RCC 7860 (cell line): Measurements from ENCODE around the gene ETV7.
"Not testable (repeated sequence)": the region's sequence is repeated elsewhere in the genome, so short reads cannot be mapped to it uniquely, and the experiment has no call there.

Source experiments
- DNase-seq: peaks from one replicate; pipeline ENCODE4 v3.0.0-alpha.2; 2015; ENCODE audit warnings: low spot score
- FAIRE-seq: peaks from 2 replicates; lab custom pipeline; 2012; peaks lifted over from hg19 to GRCh38; lab: Jason Lieb, UNC

ETV7 gene

DNA sequence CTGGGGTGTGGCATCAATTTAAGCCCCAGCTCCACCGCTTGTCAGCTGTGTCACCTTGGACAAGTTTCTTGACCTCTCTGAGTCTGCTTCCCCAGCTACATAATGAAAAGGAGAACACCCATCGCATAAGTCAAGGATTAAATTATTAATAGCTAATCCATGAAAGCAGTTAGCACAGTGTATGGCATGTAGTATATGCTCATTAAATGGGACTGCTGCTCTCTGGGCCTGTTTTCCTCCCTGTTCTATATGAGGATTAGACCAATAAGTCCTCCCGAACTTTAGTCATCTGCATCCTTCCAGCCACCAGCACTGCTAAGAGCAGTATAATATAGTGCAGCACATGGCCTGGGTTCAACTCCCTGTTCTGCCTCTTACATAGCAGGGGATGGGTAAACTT, 19.7 kb downstream of the ETV7 start:
- FAIRE-seq, result no peak
- no peak for DNase-seq

DNA sequence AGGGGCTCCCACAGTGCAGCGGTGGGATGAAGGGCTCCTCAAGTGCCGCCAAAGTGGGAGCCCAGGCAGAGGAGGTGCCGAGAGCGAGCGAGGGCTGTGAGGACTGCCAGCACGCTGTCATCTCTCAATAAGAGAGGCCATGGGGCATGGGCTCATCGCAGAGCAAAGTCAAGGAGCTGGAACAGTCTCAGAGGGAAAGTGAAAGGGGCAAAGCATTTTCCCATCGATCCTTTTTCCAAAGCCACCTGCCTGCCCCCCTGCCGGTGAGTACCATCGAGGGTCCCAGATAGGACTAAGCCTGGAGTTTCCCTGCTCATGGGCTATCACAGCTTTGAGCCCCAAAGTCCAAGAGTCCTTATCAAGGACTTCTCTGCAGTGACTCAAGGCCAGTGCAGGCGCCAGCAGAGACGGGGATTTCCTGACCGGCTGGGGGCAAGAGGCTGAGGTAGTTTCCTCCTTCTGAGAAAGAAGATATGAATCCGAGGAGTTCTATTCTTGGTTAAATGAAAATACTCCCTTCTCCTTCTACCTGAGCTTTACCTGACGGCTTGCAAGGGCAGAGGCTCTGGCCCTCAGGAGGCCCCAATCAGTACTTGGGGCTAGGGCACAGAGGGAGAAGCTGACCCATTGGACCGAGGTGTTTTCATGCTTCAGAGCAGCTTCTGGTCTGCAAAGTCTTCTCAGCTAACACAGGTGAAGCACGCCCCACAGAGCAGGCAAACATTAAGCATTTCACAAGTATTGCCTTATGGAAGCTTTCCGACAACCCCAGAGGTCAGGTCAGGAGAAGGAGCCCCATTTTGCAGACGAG, 22.6 kb downstream of the ETV7 start:
- peak; percentile 58 for DNase-seq
- FAIRE-seq, result no peak

DNA sequence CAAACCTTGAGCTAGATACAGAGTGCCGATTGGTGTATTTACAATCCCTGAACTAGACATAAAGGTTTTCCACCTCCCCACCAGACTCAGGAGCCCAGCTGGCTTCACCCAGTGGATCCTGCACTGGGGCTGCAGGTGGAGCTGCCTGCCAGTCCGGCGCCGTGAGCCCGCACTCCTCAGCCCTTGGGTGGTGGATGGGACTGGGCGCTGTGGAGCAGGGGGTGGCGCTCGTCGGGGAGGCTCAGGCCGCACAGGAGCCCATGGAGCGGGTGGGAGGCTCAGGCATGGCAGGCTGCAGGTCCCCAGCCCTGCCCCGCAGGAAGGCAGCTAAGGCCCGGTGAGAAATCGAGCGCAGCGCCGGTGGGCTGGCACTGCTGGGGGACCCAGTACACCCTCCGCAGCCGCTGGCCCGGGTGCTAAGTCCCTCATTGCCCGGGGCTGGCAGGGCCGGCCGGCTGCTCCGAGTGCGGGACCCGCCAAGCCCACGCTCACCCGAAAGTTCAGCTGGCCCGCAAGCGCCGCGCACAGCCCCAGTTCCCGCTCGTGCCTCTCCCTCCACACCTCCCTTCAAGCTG, 23.3 kb downstream of the ETV7 start:
- DNase-seq, FAIRE-seq: not testable (repeated sequence)

DNA sequence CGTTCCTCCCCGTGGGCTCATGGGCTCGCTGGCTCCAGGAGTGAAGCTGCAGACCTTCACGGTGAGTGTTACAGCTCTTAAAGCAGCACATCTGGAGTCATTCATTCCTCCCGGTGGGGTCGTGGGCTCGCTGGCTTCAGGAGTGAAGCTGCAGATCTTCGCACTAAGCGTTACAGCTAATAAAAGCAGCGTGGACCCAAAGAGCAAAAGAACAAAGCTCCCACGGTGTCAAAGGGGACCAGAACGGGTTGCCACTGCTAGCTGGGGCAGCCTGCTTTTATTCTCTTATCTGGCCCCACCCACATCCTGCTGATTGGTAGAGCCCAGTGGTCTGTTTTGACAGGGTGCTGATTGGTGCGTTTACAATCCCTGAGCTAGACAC, 24.1 kb downstream of the ETV7 start:
- not testable (repeated sequence) for FAIRE-seq, DNase-seq

DNA sequence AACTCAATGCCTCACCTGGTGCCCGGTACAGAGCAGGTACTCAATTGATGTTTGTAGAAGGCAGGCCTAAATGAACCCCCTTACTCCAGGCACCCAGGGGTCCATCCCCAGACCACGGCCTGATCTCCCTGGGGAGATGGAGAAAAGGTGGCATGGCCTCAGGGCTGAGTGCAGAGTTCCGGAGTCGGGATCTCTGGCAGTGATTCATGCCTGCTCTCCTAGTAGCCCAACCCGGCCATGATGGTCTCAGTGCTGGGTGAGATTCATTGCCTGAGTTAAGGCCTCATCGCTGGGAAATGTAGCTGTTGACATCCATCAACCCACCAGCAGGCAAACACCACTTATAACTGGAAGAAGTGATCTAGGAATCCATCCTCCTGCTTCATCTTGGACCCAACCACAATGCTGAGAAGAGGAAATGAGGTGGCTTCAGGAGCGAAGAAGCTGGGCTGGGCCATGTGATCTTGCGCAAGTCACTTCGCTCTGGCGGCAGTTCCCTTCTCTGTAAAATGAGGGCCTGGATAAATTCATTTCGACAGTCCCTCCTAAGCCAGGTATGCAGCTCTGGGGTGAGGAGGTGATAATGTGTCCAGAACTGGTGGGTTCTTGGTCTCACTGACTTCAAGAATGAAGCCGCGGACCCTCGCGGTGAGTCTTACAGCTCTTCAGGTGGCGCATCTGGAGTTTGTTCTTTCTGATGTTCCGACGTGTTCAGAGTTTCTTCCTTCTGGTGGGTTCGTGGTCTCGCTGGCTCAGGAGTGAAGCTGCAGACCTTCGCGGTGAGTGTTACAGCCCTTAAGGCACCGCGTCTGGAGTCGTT, 24.7 kb downstream of the ETV7 start:
- DNase-seq (no peak), FAIRE-seq (no peak)

DNA sequence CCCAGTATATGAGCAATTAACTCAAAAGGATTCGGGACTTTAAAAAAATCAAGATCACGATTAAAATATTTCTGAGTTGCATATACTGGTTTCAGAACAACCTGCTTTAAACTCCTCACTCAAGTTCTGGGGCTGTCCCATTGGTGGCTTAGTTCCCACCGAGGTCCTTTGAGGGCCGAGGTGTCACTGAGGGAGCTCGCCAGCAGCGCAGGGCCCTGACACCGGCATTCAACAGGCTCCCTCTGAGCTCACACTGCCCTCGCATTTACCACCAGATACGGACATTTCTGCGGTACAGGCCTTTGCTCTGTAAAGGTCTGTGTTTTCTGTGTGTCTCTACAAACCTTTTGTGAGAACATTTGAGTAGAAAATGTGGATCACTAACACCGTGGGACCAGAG, 26.4 kb downstream of the ETV7 start:
- DNase-seq, result no peak
- no peak for FAIRE-seq

DNA sequence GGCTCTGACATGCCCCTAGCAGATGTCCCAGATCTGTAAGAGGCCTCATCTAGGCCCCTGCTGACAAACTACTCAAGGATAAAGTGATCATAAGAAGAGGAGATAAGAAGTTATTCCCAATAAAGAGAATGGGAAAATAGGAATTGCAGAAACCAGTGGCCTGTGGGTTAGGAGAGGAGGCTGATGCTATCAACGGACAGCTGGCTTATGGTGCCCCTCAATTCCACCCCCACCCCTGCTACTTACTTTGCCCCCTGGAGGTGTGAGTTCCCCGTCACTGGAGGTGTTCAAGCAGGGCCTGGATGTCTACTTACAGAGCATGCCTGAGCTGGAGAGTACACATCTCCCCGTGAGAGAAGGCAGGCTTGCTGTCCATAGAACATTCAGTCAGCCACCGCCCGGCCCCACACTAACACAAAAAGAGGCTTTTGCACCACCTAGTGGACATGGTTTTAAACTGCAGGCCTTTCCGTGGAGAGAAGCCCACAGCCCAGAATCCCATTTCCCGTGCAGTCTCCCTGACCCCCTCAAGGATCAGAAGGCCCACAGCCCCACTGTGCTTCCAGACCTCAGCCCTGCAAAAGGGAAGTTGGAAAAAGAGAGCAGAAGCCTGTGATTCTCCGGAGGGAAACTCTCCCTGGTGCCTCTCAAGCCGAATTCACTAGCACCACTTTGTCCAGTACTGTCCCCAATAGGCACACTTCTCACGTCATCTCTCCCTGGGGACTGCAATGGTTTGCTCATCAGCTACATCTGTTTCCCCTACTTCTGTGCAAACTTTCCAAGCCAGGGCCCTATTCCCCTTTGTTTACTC, 27.0 kb downstream of the ETV7 start:
- DNase-seq (peak; percentile 55), FAIRE-seq (no peak)

DNA sequence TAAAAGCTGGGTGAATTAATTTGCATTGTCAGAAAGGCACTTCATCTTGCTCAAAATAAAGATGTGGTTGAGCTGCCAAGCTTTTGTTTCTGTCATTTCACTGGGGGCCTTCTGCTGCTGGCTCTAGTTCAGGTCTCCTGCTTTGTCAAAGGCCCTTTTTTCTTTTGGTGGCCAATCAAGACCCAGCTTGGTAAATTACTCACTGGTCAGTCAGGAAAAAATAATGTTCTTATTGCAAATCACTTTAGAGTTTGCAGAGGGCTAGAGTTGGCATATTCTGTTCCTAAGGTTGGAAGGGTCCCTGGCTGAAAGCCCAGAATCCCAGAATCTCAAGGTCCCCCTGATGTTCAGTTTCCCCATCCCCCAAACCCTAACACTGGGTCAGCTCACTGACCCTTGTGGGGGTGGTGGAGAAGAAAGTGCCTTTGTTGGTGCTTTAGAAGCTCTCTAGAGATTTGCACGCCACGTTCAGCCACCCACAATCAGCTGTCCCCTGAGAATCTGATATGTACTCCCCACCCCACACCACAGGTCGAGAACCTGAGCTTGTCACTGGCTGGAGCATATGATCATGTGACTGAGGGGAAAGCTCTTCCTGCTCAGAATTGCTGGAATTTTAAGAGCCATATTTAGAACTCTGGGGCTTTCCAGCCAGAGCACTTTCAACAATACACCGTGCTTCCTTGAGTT, 29.1 kb downstream of the ETV7 start:
- DNase-seq, result no peak
- no peak for FAIRE-seq

DNA sequence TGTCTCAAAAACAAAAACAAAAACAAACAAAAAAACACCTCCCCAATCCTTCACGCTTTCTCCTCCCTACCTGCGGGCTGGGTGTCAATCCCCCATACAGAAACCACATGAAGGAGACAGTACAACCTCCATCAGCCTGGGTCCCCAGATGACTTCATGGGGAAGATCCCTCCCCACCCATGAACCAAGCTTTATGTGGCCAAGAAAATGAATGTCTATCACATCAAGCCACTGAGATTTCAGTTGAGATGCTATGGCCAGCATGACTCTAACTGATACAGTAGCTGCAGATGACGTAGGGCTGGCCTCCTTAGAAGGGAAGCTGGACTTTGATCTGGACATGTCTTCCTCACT, 29.6 kb downstream of the ETV7 start:
- no peak for FAIRE-seq
- no peak for DNase-seq

DNA sequence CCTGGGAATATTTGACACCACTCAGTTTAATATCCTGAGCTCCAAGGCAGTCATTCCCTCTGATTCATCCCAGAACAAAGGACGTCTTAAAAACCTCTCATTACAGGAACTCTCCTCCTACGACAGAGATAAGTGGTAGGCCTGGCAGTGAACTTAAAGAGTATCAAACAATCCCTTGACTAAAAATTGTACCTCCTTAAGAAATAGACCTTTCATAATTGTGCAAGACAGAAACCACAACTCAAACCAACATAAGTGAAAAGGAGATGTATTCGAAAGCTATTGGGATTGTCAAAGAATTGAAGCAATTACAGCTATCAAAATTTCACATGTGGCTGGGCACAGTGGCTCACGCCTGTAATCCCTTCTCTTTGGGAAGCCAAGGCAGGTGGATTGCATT, 31.6 kb downstream of the ETV7 start:
- no peak for FAIRE-seq
- no peak for DNase-seq

DNA sequence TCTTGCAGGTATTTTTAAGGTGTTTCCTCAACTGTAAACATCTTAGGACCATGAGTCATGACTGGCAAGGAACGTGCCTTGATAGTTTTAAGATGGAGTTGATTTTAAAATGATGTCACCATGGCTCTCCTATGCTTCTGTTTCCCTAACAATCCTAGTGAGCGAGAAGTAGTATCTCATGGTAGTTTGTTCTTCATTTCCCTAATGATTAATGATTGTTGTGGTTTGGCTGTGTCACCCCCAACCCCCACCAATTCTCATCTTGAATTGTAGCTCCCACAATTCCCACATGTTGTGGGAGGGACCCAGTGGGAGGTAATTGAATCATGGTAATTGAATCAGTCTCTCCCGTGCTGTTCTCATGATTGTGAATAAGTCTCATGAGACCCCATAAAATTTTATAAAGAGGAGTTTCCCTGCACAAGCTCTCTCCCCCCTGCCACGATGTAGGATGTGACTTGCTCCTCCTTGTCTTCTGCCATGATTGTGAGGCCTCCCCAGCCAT, 34.0 kb downstream of the ETV7 start:
- FAIRE-seq, result no peak
- peak; percentile 70 for DNase-seq

DNA sequence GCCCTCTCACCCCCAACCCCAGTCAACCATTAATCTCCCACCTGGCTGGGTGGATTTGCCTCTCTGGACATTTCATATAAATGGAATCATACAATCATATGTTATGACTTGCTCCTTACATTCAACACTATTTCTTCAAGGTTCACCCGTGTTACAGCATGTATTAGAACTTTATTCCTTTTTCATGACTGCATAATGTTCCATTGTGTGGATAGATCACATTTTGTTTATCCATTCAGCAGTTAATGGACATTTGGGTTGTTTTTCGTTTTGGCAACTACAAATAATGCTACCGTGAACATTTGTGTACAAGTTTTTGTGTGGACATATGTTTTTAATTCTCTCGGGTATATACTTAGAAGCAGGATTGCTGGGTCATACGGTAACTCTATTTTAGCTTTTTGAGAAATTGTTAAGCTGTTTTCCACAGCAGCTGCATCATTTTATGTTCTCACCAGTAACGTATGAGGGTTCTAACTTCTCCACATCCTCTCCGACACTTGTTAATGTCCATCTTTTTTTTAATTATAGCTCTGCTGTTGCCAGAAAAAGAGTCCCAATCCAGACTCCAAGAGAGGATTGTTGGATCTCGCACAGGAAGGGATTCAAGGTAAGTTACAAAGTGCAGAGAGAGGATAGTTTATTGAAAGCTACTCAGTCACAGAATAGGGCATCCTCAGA, 34.9 kb downstream of the ETV7 start:
- FAIRE-seq, result no peak

DNA sequence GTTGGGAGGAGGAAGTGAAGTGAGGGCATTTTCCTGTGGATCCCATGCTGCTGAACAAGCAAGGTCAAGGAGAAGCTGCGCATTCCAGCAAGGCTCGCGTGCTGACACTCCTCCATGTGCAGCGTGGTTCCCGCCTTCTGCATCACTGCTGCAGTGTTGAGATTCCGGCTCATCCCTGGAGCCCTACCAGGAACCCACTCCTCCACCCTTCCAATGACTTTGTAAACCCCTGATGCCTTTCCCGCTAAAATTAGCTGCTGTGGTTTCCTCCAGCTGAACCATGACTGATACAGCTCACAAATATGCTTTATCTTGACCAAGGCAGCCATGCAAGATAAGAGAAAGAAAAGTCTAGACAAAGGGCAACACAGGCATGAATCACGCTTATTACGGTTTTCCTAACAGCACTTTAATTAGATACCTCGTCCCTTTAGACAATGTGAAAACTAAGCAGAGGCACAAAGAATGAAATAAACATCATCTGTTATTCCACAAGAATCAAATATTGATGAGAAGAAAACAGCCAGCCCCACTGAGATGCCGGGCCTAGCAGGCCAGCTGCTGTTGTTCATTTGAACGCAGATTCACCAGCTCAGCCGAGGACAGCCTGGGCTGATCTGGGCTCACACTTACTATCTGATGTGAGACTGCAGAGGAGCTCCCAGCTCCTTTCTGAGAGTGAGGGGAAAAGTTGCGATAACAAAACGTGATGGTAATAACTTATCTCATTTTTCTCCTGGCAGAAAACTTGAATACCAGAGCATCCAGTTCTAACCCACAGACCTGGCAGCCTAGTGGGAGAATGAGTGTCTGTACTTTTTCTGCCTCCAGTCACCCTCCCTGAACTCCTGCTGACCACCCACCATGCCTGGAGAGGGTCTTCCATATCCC, 36.5 kb downstream of the ETV7 start:
- peak; percentile 89 for FAIRE-seq

More for the DNA sequence above, 34.9 kb downstream of the ETV7 start:
- no peak for DNase-seq

DNA sequence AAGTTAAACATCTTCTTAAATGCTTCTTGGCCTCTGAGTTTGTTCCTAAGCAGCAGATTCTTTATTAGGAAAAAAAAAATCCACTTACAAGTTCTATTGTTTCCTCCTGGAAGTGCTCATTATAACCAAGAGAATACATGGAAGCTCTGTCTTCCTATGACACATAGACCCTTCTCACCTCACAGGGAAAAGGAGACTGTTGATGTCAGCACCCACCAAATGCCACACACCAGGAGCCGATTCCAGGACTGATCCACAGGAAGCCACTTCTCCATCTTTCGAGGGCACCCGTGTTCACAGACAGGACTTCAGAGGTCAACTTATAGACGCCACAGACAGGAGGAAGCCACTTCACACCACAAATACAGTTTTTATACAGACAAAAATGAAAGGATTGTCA, 37.4 kb downstream of the ETV7 start:
- FAIRE-seq (no peak), DNase-seq (peak; percentile 29)

More for the DNA sequence above, 36.5 kb downstream of the ETV7 start:
- peak; percentile 89 for DNase-seq

DNA sequence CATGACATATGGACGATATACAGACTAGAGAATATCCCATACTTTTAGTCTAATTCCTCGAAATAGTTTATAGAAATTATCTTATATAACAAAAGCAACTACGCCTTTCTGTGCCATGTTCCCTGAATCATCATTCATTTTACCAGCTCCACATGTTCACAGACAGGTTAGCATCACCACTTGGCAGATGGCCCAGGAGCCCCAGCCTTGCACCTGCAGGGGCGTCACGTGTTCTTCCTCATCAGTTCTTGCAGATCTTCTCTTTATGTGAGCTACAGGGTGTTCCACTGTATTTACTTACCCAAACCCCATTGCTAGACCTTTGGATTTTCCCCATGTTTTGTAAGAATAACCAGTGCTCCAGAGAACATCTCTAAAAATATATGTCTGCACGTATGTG, 38.2 kb downstream of the ETV7 start:
- FAIRE-seq (no peak), DNase-seq (no peak)

DNA sequence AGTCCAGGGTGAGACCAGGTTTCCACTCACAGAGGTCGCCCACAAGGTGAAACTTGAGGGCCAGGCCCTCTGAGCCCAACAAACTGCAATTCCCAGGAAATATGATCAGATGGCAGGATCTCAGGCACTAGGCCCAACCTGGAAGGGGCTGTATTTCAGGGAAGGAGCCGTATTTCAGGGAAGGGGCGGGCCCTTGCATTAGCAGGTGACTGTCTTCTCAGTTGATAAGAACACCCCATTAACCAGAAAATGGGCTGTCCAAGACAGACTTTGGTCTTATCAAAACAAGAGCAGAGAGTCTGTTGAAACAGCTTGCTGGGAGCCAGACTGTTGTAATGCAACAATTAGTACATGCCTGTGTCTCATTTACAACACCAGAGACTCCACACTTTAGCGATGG, 39.8 kb downstream of the ETV7 start:
- FAIRE-seq, result no peak

DNA sequence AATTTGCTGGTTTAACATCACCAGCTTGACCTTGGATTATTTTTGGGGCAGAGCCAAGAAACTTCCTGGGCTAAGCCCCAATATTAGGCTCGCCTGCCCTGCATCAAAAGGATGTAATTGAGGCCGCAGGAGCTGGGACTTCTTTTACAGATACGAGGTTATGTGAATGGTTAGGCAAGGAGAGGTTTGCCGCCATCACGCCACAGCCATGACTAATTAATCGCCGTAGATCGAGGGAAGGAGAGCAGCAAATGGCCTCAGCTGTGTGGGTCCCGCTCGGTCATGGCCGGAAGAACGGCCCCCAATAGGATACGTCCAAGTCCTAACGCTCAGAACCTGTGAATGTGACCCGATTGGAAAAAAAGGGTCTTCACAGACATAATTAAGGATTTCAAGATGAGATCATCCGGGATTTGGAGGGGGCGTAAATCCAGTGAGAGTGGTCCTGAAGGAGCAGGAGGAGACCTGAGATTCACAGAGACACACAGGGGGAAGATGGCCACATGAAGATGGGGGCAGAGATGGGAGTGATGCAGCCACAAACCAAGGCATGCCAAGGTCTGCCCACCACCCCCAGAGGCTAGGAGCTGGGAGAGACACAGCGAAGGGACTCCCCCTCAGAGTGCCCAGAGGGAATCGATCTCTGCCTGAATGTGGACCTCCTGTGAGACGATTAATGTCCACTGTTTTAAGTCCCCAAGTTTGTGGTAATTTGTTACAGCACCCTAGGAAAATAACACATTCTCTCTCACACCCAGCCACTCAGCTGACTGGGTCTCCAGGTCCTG, 40.8 kb downstream of the ETV7 start:
- no peak for FAIRE-seq

More for the DNA sequence above, 39.8 kb downstream of the ETV7 start:
- no peak for DNase-seq

More for the DNA sequence above, 40.8 kb downstream of the ETV7 start:
- DNase-seq, result no peak
